K562 (cell line): ENCODE results near the gene GABRR1. TPM values are rescaled to one million over a fixed set of nuclear protein-coding genes. Genes with fewer than 3 reads are reported as not detected.

Experiments used
- ATAC-seq: fragments of 200-7000 bp; cut with Tn5 transposase; 3 replicates; pipeline ENCODE4 v1.9.1; 2020; ENCODE audit warnings: moderate library complexity
- BruUV-seq: library from RNA; stranded (reverse); fragments of 400-500 nt; replicated peaks from 2 replicates; lab custom pipeline; 2021; lab: Mats Ljungman, UMichigan
- CTCF ChIA-PET: fragments of 300-600 bp; formaldehyde crosslinking; extraction: SDS; loops from one replicate; lab custom pipeline; 2021; ENCODE audit warnings: low intra/inter-chr PET ratio; lab: Yijun Ruan, JAX
- POLR2A ChIA-PET: fragments of 300-600, 350-650 bp; sonication (Branson Sonifier 250); formaldehyde crosslinking; extraction: SDS; loops from one replicate; lab custom pipeline; 2021; ENCODE audit warnings: antibody characterized with exemption, inconsistent platforms; lab: Yijun Ruan, JAX
- DNase-seq, 4 experiments: peaks; one replicate each; pipeline versions ENCODE4 v3.0.0 to v3.0.0-alpha.2; 2011 to 2018; ENCODE audit warnings: low spot score in 3 of 4, mixed read lengths in 3 of 4; ENCODE audit errors: extremely low read depth in 1 of 4
- FAIRE-seq: peaks from 2 replicates; lab custom pipeline; 2011; peaks lifted over from hg19 to GRCh38; lab: Jason Lieb, UNC
- H2AFZ ChIP-seq: 2 replicates; pipeline ENCODE4 v1.6.0; 2011; ENCODE audit warnings: low read depth, low read length, control low read depth, inconsistent platforms
- H3K27ac ChIP-seq: fragments of 200-600 bp; 3 replicates; pipeline ENCODE4 v1.8.0; 2011; ENCODE audit warnings: low read depth, mild to moderate bottlenecking, control low read depth, inconsistent platforms, low read length, moderate library complexity, mixed read lengths; ENCODE audit errors: extremely low read depth
- H3K27me3 ChIP-seq, 2 experiments: fragments of 300-600 bp in 1 of 2; 2 replicates in 1 of 2; 3 replicates in 1 of 2; pipeline versions ENCODE4 v1.6.0 to v1.8.0; 2011; ENCODE audit warnings: inconsistent platforms in 2 of 2, low read length in 2 of 2, mild to moderate bottlenecking in 1 of 2, mixed read lengths in 1 of 2, moderate library complexity in 1 of 2; ENCODE audit not compliant: control insufficient read depth in 2 of 2, insufficient read depth in 2 of 2
- H3K36me3 ChIP-seq: fragments of 300-600 bp; 3 replicates; pipeline ENCODE4 v1.8.0; 2011; ENCODE audit warnings: mild to moderate bottlenecking, low read length, inconsistent platforms; ENCODE audit not compliant: control insufficient read depth, insufficient read depth
- H3K4me1 ChIP-seq, 2 experiments: fragments of 200-600 bp in 1 of 2; replicated peaks in 1 of 2; 2 replicates in 1 of 2; 3 replicates in 1 of 2; pipeline versions ENCODE4 v1.5.1 to v1.8.0; 2011; ENCODE audit warnings: inconsistent platforms in 2 of 2, low read length in 2 of 2, mild to moderate bottlenecking in 1 of 2, mixed read lengths in 1 of 2, moderate library complexity in 1 of 2; ENCODE audit not compliant: control insufficient read depth in 2 of 2, insufficient read depth in 2 of 2
- H3K4me2 ChIP-seq: 2 replicates; pipeline ENCODE4 v1.6.1; 2011; ENCODE audit warnings: low read length, control low read depth, inconsistent platforms, mixed read lengths; ENCODE audit not compliant: insufficient read depth
- H3K4me3 ChIP-seq: fragments of 200-600 bp; sonication (generic), shearing (Covaris generic); 2 replicates; pipeline ENCODE4 v1.5.1; 2016; ENCODE audit warnings: control low read depth, inconsistent platforms
- H3K79me2 ChIP-seq: fragments of 200-600 bp; 3 replicates; pipeline ENCODE4 v1.8.0; 2011; ENCODE audit warnings: low read length, inconsistent platforms; ENCODE audit not compliant: control insufficient read depth, insufficient read depth
- H3K9ac ChIP-seq, 2 experiments: 2 replicates each; pipeline versions ENCODE4 v1.6.0 to v1.6.1; 2011; ENCODE audit warnings: low read depth in 2 of 2, low read length in 2 of 2, control low read depth in 1 of 2, inconsistent platforms in 1 of 2, mild to moderate bottlenecking in 1 of 2, mixed read lengths in 1 of 2; ENCODE audit not compliant: insufficient read depth in 1 of 2
- H3K9me1 ChIP-seq: one replicate; pipeline ENCODE4 v1.6.0; 2011; ENCODE audit warnings: inconsistent platforms, mild to moderate bottlenecking, low read length, moderate library complexity; ENCODE audit not compliant: control insufficient read depth, insufficient read depth
- H3K9me3 ChIP-seq: replicated peaks from 2 replicates; pipeline ENCODE4 v1.5.1; 2011; ENCODE audit warnings: low read depth, low read length, inconsistent platforms; ENCODE audit not compliant: control insufficient read depth, insufficient read depth
- H4K20me1 ChIP-seq: replicated peaks from 2 replicates; pipeline ENCODE4 v1.6.1; 2011; ENCODE audit warnings: low read length, inconsistent platforms, mixed read lengths; ENCODE audit not compliant: control insufficient read depth, insufficient read depth
- BRD4 ChIP-seq: fragments of 200-600 bp; sonication (generic); IDR thresholded peaks from 2 replicates; pipeline ENCODE4 v1.6.1; 2017; ENCODE audit warnings: inconsistent platforms
- CBX3 ChIP-seq, 2 experiments: IDR thresholded peaks; 1 replicate in 1 of 2; 2 replicates in 1 of 2; pipeline ENCODE4 v1.6.1; 2012; ENCODE audit warnings: inconsistent platforms in 2 of 2, low read length in 2 of 2, borderline replicate concordance in 1 of 2, control low read depth in 1 of 2
- ELF2 ChIP-seq: fragments of 250-450 bp; sonication (Bioruptor Pico); IDR thresholded peaks from 2 replicates; pipeline ENCODE4 v1.5.0; 2021; ENCODE audit warnings: mild to moderate bottlenecking
- HEY1 ChIP-seq: fragments of 250-450 bp; sonication (Bioruptor Pico); IDR thresholded peaks from 2 replicates; pipeline ENCODE4 v1.5.0; 2020; ENCODE audit warnings: mild to moderate bottlenecking, moderate library complexity, borderline replicate concordance
- MAFF ChIP-seq: IDR thresholded peaks from 2 replicates; pipeline ENCODE4 v1.6.1; 2012; ENCODE audit warnings: low read length, improper control_type of control experiment
- NCOR1 ChIP-seq: fragments of 450-650 bp; IDR thresholded peaks from 2 replicates; pipeline ENCODE4 v1.6.1; 2016; ENCODE audit warnings: mild to moderate bottlenecking, moderate library complexity
- NFATC3 ChIP-seq: fragments of 450-650 bp; IDR thresholded peaks from 2 replicates; pipeline ENCODE4 v1.6.1; 2017; ENCODE audit warnings: mild to moderate bottlenecking
- POLR3A ChIP-seq: IDR thresholded peaks from 2 replicates; pipeline ENCODE4 v1.6.1; 2011; ENCODE audit warnings: borderline replicate concordance, mild to moderate bottlenecking, moderate library complexity; ENCODE audit not compliant: insufficient read length, insufficient read depth; ENCODE audit errors: extremely low read depth
- SIN3B ChIP-seq: fragments of 450-650 bp; IDR thresholded peaks from 2 replicates; pipeline ENCODE4 v1.6.1; 2017; ENCODE audit warnings: low read depth, mild to moderate bottlenecking, moderate library complexity
- SMAD4 ChIP-seq: fragments of 250-450 bp; sonication (Bioruptor Pico); conservative IDR thresholded peaks from 2 replicates; pipeline ENCODE4 v1.8.0; 2021; ENCODE audit warnings: inconsistent platforms, mild to moderate bottlenecking, moderate library complexity
- SMARCA4 ChIP-seq: fragments of 450-650 bp; IDR thresholded peaks from 2 replicates; pipeline ENCODE4 v1.6.1; 2016
- SNRNP70 ChIP-seq: fragments of 200-400 bp; formaldehyde crosslinking; optimal IDR thresholded peaks from 2 replicates; pipeline ENCODE3; 2017; ENCODE audit warnings: low read depth, low read length
- STAT6 ChIP-seq: sonication (generic); formaldehyde crosslinking; IDR thresholded peaks from 2 replicates; pipeline ENCODE4 v1.8.1; 2023; ENCODE audit warnings: mild to moderate bottlenecking, missing genetic modification reagents
- TAL1 ChIP-seq: fragments of 450-650 bp; IDR thresholded peaks from 2 replicates; pipeline ENCODE4 v1.6.1; 2016; ENCODE audit warnings: mild to moderate bottlenecking
- TBP ChIP-seq: optimal IDR thresholded peaks from 2 replicates; pipeline ENCODE3; 2011; ENCODE audit warnings: low read depth, low read length, improper control_type of control experiment
- XRCC4 ChIP-seq: IDR thresholded peaks from one replicate; pipeline ENCODE4 v1.6.1; 2011; ENCODE audit not compliant: insufficient read depth, insufficient read length; ENCODE audit errors: extremely low read depth
- ZNF143 ChIP-seq: sonication (generic); formaldehyde crosslinking; IDR thresholded peaks from 2 replicates; pipeline ENCODE4 v1.9.0; 2022; ENCODE audit warnings: mild to moderate bottlenecking, missing genetic modification reagents
- ZNF263 ChIP-seq: sonication (generic); formaldehyde crosslinking; IDR thresholded peaks from 2 replicates; pipeline ENCODE4 v1.8.0; 2022; ENCODE audit warnings: mild to moderate bottlenecking, missing genetic modification reagents, borderline replicate concordance
- WGBS: fragments of 100-300 bp; shearing (Covaris generic); methylation state at CpG from one replicate; pipeline ENCODE4 v1.1.6; 2016; ENCODE audit warnings: low coverage, mixed read lengths; ENCODE audit not compliant: insufficient coverage; ENCODE audit errors: missing lambda C conversion rate; 5-methylcytosine and 5-hydroxymethylcytosine counted together
- in situ Hi-C: fragments of 300-500 bp; cut with MboI; formaldehyde crosslinking; loops from 4 replicates; pipeline ENCODE4 v1.15.0; 2018; ENCODE audit warnings: inconsistent platforms, mixed read lengths
- intact Hi-C: fragments of 100-400 bp; cut with micrococcal nuclease; formaldehyde crosslinking; loops from 2 replicates; pipeline ENCODE4 v1.14.2; 2022
- polyA plus RNA-seq, 8 experiments: library from polyadenylated mRNA; depleted of rRNA in 4 of 8; stranded (reverse) in 5 of 8; unstranded in 3 of 8; fragments of >200 nt; fragmentation: Nextera tagmentation in 2 of 8; fragmentation: Illumina TruSeq in 1 of 8; extraction: Ambion mirVana in 2 of 8; extraction: Trizol in 1 of 8; gene quantifications; 2 replicates each; pipeline versions ENCODE4 v1.2.1 to v1.2.3, GENCODE V29; 2011 to 2014; ENCODE audit warnings: inconsistent platforms in 1 of 8, missing spikeins in 1 of 8
- total RNA-seq, 7 experiments: library from RNA; depleted of rRNA in 6 of 7; stranded (reverse); fragments of >200 nt in 6 of 7; fragmentation: Illumina TruSeq in 2 of 7; extraction: Trizol in 2 of 7; gene quantifications; 2 replicates each; pipeline versions ENCODE4 v1.2.1 to v1.2.3, GENCODE V29; 2011 to 2021; ENCODE audit warnings: low replicate concordance in 1 of 7
- TF ChIP-seq, protein P1 (sequence below): fragments of 250-450 bp; sonication (Bioruptor Pico); IDR thresholded peaks from 2 replicates; pipeline ENCODE4 v1.4.0; 2020; ENCODE audit warnings: mild to moderate bottlenecking, moderate library complexity, borderline replicate concordance

Gene GABRR1
- total and polyA plus RNA-seq, 9 of the 15 experiments (the other 6 are each of a cell fraction or from before 2014, with no cell fraction given), result not detected

- POLR2A ChIA-PET, result interaction anchor here (0.6 kb wide), 1 partner anchor 245 kb away, joined by 4 read pairs; no protein-coding TSS in a partner anchor
- TF ChIP-seq MAFF (no peak), STAT6 (CRISPR knock-in tag) (no peak), NFATC3 (no peak), ZNF263 (CRISPR knock-in tag) (no peak), TBP (no peak), SIN3B (no peak), HEY1 (CRISPR knock-in tag) (no peak), ZNF143 (CRISPR knock-in tag) (no peak), SNRNP70 (no peak), TAL1 (no peak), POLR3A (no peak), BRD4 (no peak), XRCC4 (no peak), CBX3 (IDR thresholded peaks at IDR 0.05; ENCODE audit: borderline replicate concordance in 1 of 2, low read length in 2 of 2) (no peak), ELF2 (CRISPR knock-in tag) (no peak), SMAD4 (no peak), SMARCA4 (no peak), NCOR1 (no peak)
- TF ChIP-seq, protein P1, sequence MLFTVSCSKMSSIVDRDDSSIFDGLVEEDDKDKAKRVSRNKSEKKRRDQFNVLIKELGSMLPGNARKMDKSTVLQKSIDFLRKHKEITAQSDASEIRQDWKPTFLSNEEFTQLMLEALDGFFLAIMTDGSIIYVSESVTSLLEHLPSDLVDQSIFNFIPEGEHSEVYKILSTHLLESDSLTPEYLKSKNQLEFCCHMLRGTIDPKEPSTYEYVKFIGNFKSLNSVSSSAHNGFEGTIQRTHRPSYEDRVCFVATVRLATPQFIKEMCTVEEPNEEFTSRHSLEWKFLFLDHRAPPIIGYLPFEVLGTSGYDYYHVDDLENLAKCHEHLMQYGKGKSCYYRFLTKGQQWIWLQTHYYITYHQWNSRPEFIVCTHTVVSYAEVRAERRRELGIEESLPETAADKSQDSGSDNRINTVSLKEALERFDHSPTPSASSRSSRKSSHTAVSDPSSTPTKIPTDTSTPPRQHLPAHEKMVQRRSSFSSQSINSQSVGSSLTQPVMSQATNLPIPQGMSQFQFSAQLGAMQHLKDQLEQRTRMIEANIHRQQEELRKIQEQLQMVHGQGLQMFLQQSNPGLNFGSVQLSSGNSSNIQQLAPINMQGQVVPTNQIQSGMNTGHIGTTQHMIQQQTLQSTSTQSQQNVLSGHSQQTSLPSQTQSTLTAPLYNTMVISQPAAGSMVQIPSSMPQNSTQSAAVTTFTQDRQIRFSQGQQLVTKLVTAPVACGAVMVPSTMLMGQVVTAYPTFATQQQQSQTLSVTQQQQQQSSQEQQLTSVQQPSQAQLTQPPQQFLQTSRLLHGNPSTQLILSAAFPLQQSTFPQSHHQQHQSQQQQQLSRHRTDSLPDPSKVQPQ (CRISPR knock-in tag), result no peak
These were observed 55.1 kb downstream of the GABRR1 start for GRCh38 chr6:89162047-89162371.

More at GRCh38 chr6:89162047-89162371, 55.1 kb downstream of the GABRR1 start:
- no peak overlapping the region for H2AFZ ChIP-seq
- H4K20me1 ChIP-seq, result no peaks in the 10 kb centered on the region
- CTCF ChIA-PET, result no interaction called here
- H3K27me3 ChIP-seq, result peaks cover 4 to 14% of the 10 kb centered on the region in 2 experiments; a peak in 4 of 5 replicates
- H3K4me2 ChIP-seq, result no peak overlapping the region
- no peaks in the 10 kb centered on the region for H3K9me3 ChIP-seq
- ATAC-seq (no peak), FAIRE-seq (no peak), DNase-seq (no peak)
- intact Hi-C loops (no loop called here), in situ Hi-C loops (no loop called here)
- no peak overlapping the region for H3K9ac ChIP-seq
- H3K4me3 ChIP-seq, result no peak overlapping the region
- no peaks in the 10 kb centered on the region for H3K9me1 ChIP-seq
- no TSS peak for BruUV-seq
- no peaks in the 10 kb centered on the region for H3K36me3 ChIP-seq
- no peak overlapping the region for H3K27ac ChIP-seq
- no peaks in the 10 kb centered on the region for H3K4me1 ChIP-seq
- no peaks in the 10 kb centered on the region for H3K79me2 ChIP-seq
- WGBS, result 12% methylated on average over 4 of the region's 4 CpGs
